ENCODE results near the gene CPEB1.

CPEB1 gene

DNA sequence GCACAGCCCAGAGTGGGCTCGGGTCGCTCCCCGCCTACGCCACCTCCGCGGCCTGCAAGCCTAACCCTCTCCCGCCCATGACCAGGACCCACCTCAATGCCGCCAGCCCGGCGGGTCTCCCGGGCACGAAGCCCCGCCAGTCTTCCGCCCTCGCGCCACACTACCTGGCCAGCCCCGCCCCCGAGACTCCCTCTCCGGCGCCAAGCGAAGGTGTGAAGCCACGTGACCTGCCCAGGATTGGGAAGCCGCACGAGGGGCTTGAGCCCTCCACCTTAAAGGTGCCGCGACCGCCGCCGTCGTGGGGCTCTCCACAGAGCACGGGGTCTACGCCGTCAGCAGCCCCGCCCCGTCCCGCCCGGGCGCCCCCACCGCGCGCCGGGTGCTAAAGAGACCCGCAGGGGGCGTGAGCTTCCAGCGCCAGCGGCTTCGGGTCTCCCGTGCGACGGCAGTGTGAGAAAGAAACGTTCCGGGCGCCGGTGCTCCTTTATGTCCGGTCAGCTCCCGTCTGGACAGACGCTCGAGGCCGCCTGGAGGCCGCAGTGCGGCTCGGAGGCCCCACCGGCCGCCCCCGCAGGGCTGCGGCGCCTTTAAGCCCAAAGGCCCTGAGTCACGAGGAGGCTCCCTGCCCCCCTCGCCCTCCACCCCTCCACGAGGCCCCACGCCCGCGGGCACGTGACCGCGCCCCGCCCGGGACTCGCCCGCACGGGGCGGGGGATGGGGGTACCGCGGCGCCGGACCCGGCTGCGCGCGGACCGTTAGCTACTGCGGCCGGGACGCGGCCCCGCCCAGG, at the start of gene CPEB1:
Gene CPEB1 (minus strand): TSS at position 319 of the 790 bp plus-strand sequence. CDS start 18,904 bp downstream, outside the sequence.
- peak in 1 of 2 donors; percentile 21 for DNase-seq (ENCODE audit: low read depth in 2 of 2)

DNA sequence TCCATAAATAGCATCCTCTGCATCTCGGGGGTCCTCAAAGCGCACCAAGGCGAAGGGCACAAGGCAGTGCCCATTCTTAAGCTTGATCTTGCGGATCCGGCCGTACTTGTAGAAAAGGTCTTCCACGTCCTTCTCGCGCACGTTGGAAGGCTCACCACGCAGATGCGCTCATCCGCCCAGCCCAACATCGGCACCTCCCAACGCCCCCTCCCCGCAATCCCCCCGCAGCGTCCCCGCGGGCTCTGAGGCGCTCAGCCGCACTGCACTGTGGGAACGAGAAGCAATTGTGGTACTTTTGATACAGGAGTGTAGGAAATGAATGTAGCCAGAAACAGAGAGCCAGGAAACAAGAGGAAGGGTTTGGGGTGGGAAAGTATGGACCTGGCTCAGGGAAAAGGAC, 45.0 kb upstream of the CPEB1 start:
- no peak for DNase-seq (ENCODE audit: low read depth in 2 of 2)

DNA sequence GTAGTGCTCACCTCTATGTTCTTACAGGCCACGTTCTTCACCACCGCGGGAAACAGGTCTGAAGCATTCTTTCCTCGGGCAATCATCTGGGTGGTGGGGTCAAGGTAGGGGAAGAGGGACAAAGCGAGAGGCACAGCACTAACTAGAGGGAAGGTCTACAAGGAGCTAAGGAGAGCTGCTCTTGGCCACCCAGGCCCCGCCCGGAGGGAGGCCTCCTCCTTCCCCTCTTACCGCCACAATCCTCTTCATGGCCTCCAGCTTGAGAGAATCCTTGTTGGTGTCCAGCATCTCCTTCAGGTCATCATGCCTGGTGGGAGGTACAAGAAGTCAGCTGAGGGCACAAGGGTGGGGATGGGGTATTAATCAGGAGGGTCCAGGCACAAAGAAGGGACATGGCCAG, 42.0 kb upstream of the CPEB1 start:
- no peak for DNase-seq (ENCODE audit: low read depth in 2 of 2)

DNA sequence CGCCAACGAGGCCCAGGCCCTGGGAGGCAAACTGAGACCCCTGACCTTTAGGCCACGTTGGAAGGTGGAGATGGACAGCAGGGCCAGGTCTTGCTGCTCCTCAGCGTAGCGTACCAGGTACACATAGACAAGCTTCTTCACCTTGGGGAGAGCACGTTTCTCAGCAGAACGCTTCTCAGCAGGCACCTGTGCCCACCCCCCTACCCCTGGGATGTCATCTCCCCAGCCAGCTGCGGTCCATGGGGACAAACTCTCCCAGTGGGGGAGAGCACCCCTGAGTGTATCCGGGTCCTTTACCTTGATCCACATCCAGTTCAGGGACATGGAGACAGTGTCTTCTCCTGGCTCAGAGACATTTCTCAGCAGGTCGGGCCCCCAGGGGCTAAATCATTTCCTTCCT, 41.5 kb upstream of the CPEB1 start:
- DNase-seq (ENCODE audit: low read depth in 2 of 2) = no peak

DNA sequence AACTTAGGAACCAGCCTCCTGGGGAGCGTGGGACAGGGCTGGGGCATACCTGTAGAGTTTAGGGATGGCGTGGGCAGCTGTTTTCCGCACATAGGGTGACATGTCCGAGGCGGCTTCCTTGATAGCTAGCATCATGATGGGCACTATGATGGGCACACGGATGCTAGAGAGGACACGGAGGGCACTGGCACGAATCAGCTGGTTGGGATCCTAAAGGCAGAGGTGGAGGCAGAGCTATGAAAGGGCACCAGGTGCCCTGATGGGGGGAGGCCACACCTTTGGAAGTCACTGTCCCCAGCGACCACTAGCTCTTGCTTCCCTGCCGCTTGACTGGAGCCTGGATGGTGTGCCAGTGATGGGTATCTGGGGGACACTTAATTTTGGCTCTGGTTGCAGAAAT, 34.2 kb upstream of the CPEB1 start:
- DNase-seq (ENCODE audit: low read depth in 2 of 2) = no peak

DNA sequence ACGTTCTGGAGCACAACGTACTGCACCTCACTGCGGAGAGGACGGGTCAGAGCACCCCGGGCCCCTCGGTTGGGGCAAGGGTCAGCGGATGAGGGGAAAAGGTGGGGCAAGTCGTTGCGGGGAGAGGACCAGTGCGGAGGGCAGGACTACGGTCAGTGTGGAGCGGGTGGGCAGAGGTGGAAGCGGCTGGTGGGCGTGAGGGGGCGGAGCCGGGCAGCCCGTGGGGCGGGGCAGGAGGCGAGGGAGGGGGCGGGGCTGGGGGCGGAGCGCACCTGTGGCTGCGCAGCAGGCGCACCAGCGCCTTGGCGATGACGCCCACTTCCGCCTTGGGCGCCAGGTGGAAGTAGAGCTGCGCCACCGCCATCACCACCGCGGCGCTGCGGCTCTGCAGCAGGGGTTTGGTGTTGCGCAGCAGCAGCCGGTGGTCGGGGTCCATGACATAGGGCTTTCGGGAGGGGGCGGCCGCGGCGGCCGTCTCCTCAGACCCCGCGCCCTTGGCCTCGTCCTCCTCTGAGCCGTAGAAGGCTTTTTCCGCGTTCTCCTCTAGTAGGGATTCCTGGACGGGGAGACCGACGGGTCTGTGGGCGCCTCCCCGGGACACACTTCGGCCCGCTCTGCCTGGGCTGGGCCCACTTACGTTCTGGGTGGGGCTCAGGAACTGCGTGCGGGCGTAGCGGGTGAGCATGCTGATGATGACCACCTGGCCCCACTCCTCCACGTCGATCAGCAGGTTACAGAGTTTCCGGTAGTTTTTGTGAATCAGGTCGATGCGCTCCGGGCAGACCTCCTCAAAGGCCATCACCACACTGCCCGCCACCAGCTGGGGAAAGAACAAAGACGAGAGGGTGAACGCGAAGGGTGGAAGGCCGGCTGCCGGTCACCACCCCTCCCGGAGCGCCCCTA, 33.3 kb upstream of the CPEB1 start:
- DNase-seq (ENCODE audit: low read depth in 2 of 2) = peak; percentile 52 to 68

DNA sequence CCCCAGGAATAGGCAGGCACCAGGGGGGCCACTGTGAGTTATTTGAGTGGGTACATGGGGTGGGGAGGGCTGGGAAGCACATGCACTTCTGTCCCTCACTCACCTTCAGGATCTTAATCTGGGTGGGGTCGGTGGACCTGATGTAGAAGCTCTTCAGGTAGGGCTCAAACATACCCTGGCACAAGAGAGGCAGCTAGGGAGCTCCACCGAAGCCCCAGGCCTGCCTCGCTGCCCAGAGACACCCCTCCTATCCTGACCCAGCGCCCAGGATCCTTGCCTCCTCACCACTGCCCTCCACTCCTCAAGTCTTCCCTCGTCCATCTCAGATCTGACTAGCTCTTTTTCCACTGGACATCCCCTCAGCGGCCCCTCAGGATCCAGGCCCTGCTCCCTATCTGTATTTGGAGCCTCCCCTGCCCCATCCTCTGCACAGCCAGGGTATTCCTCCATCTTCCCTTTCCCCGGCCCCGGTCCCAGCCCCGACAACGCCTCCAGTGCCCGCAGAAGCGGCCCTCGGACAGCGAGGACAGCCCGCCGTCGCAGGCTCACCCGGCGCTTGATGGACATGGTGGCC, 32.5 kb upstream of the CPEB1 start:
- DNase-seq (ENCODE audit: low read depth in 2 of 2) = no peak

DNA sequence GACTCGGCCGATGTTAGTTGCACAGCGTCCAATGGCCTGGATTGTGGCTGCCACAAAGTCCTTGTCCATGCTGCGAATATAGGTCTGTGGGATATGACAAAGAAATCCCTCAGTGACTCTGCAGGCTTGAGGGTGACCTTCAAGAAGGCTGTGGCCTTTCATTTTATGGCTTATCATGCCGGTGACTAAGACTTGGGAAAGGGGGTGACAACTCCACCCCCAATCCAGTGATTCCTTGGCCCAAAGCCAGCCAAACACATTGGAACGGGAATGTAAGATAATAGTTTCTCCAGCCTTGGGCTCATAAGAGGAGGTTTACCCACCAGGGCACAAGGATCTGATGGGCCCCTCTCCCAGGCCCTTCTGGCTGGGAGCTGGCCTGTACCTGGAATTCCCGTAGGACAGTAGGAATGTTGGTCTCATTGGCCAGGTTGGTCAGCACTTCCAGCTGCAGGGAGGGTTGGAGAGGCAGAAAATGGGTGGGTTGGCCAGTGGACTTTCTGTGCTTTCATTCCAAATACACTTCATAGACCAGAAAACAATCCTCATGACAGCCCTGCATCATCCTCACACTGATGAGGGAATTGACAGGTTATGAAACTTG, 30.7 kb upstream of the CPEB1 start:
- no peak for DNase-seq (ENCODE audit: low read depth in 2 of 2)

DNA sequence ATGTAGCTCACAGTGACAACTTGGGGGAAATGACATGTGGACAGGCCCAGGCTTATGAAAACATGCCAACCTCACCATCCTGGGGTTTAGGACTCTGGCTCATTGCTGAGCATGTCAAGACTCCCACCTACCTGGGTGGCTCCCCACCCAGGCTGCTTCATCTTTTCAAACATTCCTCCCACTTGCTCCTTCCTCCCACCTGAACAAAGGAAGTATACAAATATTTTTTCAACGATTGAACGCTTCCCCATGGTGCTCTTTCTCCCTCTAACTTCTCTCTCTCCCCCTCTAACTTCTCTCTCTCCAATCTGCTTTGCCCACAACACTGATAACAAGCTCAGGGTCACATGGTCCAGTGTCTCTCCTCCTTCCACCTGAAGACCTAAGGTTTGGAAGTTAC, 27.7 kb upstream of the CPEB1 start:
- DNase-seq (ENCODE audit: low read depth in 2 of 2) = no peak

DNA sequence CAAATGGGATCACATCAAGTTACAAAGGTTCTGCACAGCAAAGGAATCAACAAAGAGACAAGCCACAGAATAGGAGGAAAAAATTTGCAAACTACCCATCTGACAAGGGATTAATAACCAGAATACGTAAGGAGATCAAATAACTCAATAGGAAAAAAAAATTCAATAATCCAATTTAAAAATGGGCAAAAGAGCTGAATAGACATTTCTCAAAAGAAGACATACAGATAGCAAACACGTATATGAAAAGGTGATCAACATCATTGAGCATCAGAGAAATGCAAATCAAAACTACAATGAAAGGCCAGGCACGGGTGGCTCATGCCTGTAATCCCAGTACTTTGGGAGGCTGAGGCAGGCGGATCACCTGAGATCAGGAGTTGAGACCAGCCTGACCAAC, 23.5 kb upstream of the CPEB1 start:
- no peak for DNase-seq (ENCODE audit: low read depth in 2 of 2)

DNA sequence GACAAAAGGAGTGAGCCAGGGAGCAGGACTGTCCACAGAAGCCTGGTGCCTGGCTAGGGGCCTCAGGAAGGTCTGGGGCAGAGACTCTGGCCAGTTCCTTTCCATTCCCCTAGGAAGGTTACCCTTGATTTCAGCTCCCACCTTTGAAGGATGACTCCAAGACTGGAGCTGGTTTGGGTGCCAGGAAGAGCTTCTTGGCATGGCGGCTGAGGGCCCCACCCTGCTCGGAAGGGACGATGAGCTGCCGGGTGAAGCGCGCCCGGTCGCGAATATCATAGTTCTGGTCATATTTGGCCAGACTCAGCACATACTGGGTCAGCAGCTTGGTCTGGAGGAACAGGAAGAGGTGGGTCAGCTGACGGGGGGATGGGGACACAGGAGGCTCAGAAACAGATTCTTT, 19.4 kb upstream of the CPEB1 start:
- DNase-seq (ENCODE audit: low read depth in 2 of 2) = no peak

DNA sequence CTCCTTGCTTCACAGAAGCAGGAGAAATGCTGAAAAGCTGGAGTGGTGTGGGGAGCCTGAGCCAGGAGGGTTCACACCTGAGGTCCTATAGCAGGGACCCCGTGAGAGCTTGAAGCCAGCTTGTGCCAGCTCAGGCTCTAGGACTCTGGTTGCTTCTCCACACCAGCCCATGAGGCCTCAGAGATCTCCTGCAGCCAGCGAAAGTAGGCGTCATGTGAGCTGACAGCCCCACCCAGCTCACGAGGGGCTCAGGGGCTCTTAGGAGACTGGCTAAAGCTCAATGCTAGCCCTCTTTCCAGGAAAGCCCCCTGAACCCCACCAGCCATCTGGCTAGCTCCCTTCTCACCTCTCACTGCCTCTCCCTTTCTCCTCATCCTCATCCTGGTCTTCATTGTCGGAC, 16.9 kb upstream of the CPEB1 start:
- no peak for DNase-seq (ENCODE audit: low read depth in 2 of 2)

DNA sequence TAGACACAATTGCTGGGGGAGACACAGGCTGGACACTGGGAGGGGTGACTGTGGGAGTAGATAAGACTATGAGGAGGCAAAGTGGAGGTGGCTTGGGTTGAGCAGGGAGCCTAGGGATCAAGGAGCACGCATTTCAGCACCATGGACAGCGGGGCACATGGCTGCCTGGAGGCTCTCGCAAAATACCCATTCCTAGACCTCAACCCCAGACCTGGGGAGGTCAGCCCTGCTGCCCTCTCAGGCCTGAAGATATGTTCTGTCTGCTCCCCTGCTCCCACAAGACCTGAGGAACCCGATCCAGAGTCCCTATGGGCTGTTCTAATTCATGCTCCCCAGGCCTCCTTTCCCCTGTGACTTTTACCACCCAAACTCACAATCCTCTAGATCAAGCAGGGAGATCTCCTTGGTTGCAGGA, 16.0 kb upstream of the CPEB1 start:
- DNase-seq (ENCODE audit: low read depth in 2 of 2) = no peak

DNA sequence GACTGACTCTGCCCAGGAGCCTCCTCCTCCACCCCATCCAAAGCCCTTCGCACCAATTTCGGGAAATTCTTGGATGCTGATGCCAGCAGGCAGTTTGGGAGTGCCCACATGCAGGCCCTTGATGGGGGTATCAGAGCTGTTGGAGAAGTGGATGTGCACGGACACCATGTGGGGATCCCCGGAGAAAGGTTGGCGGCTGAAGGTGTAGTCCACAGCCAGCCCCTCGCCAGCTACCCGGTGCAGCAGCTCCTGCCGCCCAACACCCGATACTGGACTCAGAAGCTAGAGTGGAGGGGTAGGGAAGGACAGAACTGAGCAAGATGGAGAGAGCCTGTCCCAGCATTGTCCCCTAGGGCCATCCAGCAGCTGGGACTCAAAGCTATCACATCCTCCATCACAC, 15.5 kb upstream of the CPEB1 start:
- no peak for DNase-seq (ENCODE audit: low read depth in 2 of 2)

DNA sequence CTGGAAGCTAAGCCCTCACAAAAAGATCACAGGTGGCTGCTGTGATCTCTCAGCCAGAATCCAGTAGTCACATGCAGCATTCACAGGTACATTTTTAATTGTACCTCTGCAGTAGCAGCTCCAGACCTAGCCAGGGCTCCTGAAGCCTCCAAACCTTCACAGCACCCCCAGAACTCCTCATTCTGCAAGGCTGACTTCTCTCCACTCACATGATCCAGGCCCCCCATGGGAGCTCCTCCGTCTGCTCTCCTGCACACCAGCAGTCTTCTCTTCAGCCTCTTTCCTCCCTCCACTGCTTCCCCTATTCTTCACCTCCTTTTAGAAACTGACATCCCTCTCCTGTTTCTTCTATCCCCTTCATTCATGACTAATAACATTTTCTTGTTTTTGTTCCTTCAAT, 13.2 kb upstream of the CPEB1 start:
- no peak for DNase-seq (ENCODE audit: low read depth in 2 of 2)

DNA sequence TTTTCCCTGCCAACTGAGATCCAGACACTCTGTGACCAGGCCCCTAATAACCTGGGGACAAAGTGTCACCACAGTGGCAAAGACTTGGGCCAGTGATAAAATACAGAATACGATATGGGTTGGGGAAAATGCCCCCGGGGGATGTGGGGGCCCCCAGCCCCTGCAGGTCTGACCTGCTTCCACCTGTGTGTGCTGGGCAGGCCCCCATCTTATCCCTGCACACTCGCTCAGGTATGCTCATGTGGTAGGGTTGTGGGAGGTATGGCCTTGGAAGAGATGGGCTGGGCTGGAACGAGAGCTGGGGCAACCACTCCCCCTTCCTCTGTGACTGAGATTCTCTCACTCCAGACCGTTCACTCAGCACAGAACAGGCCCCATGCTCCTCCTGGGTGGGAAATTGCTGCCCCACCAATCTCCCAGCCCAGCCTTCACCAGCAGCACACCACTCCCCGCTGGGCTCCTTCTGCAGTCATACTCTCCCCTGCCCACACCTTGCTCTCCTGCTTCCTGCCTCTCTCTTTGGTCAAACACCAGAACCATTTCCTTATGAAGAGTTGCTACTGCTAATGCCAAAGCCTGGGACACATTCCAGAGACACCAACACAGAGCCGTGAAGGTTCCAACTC, 9.6 kb upstream of the CPEB1 start:
- DNase-seq (ENCODE audit: low read depth in 2 of 2) = no peak

DNA sequence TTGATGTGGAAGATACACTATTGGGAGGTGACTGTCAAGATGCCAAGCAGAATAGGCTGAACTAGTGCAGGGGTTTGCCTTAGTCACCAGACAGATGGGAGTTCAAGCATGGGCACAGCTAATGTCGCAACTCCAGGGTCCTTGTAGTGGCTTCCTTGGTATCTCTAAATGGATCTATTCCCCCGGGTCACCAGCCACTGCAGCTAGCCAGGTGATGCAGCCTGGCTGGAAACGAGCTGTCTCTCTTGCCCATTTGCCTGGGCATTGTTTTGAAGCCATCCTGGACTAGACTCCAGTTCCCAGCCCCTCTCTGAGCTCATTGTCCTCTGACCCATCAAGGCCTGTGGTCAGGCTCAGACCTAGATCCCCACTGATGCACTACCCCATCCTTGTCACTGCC, 8.4 kb upstream of the CPEB1 start:
- DNase-seq (ENCODE audit: low read depth in 2 of 2) = no peak

DNA sequence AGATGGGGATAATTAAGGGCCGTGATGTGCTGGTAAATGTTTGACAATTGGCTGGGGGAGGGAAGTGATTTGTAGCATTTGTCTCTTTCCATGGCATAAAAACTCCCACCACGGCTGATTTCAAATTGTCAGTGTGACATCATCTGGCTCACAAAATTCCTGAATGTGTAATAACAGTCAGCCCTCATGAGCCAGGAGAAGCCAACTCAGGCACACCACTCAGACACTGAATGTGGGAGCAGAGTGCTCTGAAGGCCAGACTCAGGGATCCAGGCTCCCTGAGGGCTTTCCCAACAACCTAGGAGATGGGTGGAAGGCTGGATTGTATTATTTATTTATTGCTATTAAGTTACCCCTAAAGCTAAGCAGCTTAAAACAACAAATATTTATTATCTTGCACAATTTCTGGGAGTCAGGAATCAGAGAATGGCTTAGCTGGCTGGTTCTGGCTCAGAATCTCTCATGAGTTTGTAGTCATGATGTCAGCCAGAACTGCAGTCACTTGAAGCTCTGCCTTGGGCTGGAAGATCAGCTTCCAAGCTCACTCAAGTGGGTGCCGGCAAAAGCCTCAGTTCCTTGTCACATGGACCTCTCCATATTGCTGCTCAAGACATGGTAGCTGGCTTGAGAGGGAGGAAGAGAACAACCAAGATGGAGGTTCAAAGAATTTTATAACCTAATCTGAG, 6.5 kb upstream of the CPEB1 start:
- DNase-seq (ENCODE audit: low read depth in 2 of 2) = no peak

DNA sequence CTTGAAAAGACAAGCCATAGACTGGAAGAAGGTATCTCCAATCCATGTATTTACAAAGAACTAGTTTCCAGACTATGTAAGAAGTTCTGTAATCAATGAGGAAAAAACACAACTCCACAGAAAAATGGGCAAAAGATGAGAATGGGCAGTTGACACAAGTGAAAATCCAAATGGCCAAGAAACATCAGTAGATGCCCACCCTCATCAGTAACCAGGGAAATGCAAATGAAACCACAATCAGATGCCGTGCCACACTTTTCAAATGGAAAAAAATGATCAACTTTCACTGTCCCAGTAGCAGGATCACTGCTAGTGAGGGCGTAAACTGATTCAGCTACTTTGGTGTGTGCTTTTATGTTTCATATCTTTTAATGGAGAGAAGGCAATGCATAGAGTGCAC, 4.5 kb upstream of the CPEB1 start:
- DNase-seq (ENCODE audit: low read depth in 2 of 2) = no peak

DNA sequence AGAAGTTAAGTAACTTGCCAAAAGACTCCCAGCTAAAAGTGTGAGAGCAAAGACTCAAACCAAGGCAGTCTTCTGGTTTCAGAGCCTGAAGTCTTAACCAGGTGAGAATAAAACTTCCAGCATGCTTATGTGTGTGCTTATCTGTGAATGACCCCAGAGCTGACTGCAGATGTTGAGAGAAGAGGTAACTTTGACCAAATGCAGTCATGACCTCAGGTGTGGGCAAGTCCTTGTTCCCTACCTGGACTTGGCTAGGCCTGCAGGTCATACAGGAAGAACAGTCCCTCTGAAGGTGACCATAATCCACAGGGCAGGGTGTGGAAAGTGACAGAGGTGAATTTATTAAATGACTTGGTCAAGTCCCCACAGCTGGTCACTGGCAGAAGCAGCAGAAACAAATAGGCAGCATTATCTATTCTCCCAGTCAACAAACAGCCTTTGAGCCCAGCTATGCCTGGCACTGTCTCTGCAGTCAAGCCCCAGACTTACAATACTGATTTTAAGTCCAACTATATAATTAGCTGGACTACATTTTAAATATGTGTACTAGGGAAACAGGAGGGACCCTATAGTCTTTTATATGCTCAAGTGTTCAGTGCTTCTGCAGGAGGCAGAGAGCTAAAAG, 3.0 kb upstream of the CPEB1 start:
- DNase-seq (ENCODE audit: low read depth in 2 of 2) = no peak

Data from stimulated activated CD4-positive, alpha-beta T cell treated with anti-CD3 and anti-CD28 coated beads, Interleukin-1b, Interleukin-23, amount 100 ng/mL, for 1 hour (primary cell).